ENCODE measurements around the gene MNAT1.
"Not testable (repeated sequence)": the region's sequence is repeated elsewhere in the genome, so short reads cannot be mapped to it uniquely, and the experiment has no call there.

MNAT1 gene

DNA sequence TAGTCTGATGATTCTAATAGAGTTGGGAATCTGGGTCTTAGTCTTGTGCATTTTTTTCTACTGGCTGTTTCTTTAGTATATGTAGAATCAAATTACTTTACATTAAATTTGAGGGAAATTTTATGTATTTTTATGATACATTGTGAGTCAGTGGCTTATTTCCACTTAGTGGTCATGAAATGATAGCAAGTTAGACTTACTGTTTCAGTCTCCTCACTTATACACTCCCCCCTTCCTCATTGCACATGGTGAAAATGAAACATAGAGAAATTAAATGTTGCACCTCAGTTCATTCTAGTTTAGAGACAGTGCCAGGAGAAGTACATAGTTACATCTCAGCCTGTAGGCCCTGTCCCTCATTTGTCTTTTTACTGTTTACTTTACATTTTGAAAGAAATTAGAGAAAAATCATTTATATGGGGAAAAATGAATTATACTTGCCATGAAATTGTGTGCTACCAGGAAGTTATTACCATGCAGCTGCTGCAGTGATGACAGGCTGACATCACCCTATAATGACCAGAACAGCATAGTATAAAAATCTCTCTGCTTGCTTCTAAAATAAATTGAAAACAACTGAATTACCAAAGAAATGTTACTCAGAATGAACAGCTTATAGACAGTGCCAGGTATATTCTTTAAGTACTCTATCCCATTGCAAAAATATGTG, 133.1 kb downstream of the MNAT1 start:
- intact Hi-C loops (cut with DNase I): no loop called here

GRCh38 chr14:60878121-60878520, 143.6 kb downstream of the MNAT1 start:
- intact Hi-C loops (cut with DNase I): no loop called here
- no peak for DNase-seq

More for the DNA sequence above, 133.1 kb downstream of the MNAT1 start:
- DNase-seq: no peak

DNA sequence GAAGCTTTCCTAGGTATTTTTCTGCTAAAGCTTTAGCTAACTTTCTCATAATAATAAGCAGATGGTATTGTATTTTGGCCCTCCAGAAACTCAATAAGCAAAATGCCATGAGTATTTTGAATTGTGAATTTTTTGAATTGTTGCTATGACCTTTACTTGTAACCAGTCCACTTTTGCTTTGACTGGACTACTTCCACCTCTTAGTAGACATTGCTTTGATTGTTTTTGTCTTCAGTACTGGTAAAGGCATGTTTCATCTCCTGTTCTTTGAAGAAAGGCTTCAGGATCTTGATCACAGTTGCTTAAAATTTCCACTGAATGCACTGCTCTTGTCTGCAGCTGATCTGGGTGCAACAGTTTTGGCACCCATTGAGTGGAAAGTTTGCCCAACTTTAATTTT, 144.0 kb downstream of the MNAT1 start:
- intact Hi-C loops (cut with DNase I): no loop called here
- no peak for DNase-seq

- intact Hi-C loops (cut with DNase I): no loop called here
- DNase-seq: no peak
These were observed 147.7 kb downstream of the MNAT1 start for GRCh38 chr14:60882219-60882618.

DNA sequence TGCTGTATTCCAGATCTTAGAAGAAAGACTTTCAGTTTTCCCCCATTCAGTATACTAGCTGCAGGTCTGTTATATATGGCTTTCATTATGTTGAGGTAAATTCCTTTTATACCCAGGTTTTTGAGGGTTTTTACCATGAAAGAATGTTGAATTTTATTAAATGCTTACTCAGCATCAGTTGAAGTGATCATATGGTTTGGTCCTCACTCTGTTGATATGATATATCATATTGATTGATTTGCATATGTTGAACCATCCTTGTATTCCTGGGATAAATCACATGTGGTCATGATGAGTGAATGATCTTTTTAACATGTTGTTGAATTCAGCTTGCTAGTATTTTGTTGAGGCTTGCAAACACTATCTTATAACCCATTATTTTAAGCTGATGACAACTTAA, 149.6 kb downstream of the MNAT1 start:
- intact Hi-C loops (cut with DNase I): no loop called here
- DNase-seq: no peak

- intact Hi-C loops (cut with DNase I); DNase-seq: not testable (repeated sequence)
These were observed 156.1 kb downstream of the MNAT1 start for GRCh38 chr14:60890636-60891035.

DNA sequence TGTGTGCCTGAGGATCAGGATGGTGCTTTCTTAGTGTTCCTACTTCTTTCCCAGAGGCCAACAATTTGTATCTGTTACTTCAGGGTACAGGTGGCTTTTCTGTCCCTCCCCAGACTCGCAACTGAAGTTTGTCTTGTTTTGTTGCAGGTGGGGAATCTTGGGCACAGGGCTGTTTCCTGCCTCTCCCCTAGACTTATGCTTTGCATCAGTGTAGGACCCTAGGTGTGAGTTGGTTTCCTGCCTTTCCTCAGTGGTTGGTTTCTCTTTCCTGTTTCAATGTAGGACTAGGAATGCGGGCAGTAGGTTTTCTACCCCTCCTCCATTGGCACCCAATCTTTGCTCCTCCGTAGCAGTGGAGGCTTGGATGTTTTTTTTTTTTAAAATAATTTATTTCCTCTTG, 159.3 kb downstream of the MNAT1 start:
- no peak for DNase-seq

DNA sequence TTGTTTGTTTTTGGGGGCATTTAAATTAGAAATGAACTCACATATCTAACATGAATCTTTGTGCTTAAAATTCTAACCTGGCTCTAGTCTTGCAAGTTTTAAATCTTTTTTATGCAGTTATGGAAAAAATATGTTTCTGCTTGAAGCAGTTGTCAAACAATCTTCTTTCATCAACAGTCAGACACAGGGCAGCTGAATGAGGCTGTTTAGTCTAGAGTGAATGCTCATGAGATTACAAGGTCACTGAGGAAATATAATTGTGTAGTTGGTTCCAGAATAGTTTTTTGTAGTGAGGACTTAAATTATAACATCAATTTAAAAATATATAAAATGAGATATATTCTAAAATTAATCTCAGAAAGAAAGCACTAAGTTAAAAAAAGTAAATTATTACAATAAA, 169.8 kb downstream of the MNAT1 start:
- intact Hi-C loops (cut with DNase I): no loop called here

More for the DNA sequence above, 159.3 kb downstream of the MNAT1 start:
- intact Hi-C loops (cut with DNase I): no loop called here

DNA sequence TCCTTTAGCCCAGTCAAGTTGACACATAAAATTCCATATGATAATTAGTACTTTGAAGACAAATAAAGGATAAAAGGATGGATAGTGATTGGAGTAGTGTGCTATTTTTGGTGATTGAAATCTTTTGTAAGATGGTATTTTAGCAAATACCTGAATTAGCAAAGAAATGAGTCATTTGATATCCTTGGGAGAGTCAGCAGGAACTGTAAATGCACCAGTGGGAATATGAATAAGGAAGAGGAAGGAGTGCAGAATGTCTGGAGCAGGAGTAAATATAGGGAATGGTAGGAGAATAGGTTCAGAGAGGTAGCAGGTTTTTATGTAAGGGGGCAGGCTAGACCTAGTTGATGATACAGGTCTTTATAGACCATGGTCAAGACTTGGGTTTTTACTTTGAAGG, 171.4 kb downstream of the MNAT1 start:
- no peak for DNase-seq
- intact Hi-C loops (cut with DNase I): no loop called here

More for the DNA sequence above, 169.8 kb downstream of the MNAT1 start:
- no peak for DNase-seq

DNA sequence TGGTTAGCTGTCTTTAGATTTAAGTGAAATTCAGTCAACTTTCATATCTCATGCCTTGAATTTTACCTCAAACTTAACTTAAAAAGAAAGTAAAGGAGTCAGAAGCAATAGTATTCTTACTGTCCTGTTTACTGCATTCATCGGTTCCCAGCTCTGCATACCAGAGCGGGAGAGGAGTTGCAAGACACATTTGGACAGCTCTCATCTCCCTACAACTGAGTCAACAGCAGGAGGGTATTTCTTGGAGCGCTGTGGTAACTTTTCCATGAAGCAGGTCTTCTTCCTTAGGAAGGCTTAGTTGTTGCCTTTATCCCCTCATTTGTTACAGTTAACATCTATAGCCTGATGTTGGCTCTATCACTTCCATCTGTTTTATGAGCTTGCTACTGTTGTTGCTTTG, 181.2 kb downstream of the MNAT1 start:
- no peak for DNase-seq
- intact Hi-C loops (cut with DNase I): no loop called here

GRCh38 chr14:60922050-60922449, 187.5 kb downstream of the MNAT1 start:
- intact Hi-C loops (cut with DNase I): no loop called here
- no peak for DNase-seq

DNA sequence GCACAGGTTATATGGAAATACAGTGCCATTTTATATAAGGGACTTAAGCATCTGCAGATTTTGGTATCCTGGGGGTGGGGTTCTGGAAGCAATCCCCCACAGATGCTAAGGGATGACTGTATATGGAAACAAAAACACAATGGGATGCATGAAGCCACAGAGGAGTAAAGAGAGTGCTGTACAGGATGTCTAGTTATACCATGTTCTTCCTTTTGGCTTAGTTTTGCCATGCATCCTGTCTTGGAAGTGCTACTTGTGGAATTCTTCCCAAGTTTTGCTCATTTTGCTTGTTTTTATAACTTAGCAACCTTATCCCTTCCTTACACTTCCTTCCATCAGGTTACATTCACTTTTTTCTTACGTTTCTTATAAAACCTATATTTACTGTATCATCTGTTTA, 190.7 kb downstream of the MNAT1 start:
- no peak for DNase-seq
- intact Hi-C loops (cut with DNase I): no loop called here

DNA sequence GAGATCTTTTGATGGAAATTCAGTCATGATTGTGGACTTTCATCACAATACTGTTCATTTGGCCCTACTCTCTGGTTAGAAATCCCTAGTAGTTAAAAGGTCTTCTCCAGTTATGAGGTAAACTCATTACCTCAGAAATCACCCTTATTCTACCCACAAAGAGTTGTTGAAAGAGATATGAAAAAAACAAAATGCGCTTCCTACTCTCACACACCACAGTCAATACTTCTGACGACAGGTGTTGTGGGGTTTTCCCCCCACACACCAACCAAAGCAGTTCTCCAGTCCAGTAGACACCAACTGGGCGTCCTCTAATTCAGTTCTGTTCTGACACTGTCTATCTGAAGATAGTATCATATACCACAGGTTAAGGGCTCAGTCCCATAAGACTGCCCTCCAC, 191.4 kb downstream of the MNAT1 start:
- no peak for DNase-seq
- intact Hi-C loops (cut with DNase I): no loop called here

GRCh38 chr14:60931218-60931617, 196.7 kb downstream of the MNAT1 start:
- intact Hi-C loops (cut with DNase I): no loop called here

DNA sequence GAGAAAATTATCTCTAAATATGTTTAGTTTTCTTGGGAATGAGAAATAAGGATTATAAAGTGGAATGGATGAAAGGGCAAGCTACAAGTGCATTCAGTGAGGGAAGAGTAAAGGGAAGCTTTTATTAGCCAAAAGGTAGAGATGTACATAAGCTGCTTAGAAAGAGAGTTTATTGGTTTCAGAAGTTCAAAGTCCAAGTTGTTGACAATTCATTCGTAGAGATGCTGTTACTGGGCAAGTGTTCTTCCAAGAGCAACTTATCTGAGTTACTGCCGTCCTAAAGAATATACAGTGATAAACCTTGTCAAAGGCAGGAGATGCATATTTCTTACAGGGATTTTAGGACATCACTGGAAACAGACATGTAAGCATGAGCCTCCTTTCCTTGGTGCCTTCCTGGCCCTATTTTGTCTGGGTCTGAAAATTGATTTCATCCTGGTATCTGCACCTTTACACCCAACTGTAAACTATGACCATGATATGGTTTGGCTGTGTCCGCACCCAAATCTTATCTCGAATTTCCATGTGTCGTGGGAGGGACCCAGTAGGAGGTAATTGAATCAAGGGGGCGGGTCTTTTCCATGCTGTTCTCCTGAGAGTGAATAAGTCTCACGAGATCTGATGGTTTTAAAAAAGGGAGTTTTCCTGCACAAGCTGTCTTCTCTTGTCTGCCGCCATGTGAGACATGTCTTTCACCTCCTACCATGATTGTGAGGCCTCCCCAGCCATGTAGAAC, 199.5 kb downstream of the MNAT1 start:
- intact Hi-C loops (cut with DNase I): no loop called here
- no peak for DNase-seq

More at GRCh38 chr14:60931218-60931617, 196.7 kb downstream of the MNAT1 start:
- no peak for DNase-seq

- DNase-seq: no peak
- intact Hi-C loops (cut with DNase I): no loop called here
These were observed 200.8 kb downstream of the MNAT1 start for GRCh38 chr14:60935319-60935718.

- intact Hi-C loops (cut with DNase I): no loop called here
These were observed 209.1 kb downstream of the MNAT1 start for GRCh38 chr14:60943637-60944032.

GRCh38 chr14:60944204-60944603, 209.6 kb downstream of the MNAT1 start:
- intact Hi-C loops (cut with DNase I): no loop called here
- no peak for DNase-seq

More at GRCh38 chr14:60943637-60944032, 209.1 kb downstream of the MNAT1 start:
- no peak for DNase-seq

- intact Hi-C loops (cut with DNase I): no loop called here
These were observed 211.4 kb downstream of the MNAT1 start for GRCh38 chr14:60945984-60946383.

DNA sequence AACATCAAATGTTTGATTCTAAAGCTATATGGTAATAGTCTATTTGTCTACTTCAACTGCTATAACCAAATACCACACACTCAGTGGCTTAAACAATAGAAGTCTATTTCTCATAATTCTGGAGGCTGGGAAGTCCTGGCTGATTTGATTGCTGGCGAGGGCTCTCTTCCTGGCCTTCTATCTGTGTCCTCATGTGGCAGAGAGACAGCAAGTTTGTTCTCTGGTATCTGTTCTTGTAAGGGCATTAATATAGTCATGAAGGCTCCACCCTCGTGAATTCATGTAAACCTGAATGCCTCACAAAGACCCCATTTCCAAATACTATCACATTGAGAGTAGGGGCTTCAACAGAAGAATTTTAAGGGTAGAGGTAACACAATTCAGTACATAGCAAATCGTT, 212.2 kb downstream of the MNAT1 start:
- no peak for DNase-seq
- intact Hi-C loops (cut with DNase I): no loop called here

More at GRCh38 chr14:60945984-60946383, 211.4 kb downstream of the MNAT1 start:
- DNase-seq: no peak

DNA sequence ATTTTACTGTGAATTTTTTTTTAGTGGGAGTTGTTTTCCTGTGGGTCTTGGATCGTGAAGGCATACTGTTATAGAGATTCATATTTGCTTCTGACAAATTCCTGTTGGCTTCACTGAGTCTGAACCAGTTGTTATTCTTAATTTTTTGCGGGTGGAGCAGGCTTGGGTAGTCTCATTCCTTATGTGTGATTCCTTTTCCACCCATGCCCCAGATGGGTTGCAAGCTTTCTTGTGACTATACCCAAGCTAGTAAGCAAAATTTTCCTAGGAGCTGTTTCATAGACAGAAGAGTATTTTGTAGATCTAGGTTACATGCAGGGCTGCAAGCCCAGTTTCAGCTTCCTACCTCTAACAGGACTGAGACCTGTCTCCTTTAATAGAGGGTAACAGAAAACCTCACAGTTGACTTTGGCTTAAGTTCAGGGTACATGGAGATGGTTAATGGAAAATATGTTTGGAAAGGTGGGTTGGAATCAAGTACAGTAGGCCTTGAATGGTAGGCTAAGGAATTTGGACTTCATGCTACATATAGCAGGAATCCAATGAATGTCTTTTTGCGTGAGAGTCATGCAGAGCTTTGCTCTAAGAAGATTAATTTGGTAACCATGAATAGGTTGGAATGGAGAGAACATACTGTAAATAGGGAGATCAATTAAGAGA, 217.3 kb downstream of the MNAT1 start:
- intact Hi-C loops (cut with DNase I): no loop called here
- DNase-seq: no peak

DNA sequence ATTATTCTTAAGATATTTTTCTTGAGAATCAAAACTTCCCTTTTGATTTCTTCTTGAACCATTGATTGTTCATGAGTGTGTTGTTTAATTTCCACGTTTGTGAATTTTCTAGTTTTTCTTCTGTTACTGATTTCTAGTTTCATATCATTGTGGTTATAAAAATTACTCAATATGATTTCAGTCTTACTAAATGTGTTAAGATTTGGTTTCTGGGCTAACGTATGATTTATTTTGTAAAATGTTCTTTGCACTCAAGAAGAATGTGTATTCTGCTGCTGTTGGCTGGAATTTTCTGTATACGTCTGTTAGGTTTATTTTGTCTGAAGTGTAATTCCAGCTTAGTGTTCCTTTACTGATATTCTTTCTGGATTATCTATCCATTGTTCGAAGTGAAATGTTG, 221.6 kb downstream of the MNAT1 start:
- DNase-seq: no peak
- intact Hi-C loops (cut with DNase I): no loop called here

All from posterior cingulate gyrus (tissue), 11 donors.